ENCODE measurements around the gene CCNA1.

The CCNA1 gene

DNA sequence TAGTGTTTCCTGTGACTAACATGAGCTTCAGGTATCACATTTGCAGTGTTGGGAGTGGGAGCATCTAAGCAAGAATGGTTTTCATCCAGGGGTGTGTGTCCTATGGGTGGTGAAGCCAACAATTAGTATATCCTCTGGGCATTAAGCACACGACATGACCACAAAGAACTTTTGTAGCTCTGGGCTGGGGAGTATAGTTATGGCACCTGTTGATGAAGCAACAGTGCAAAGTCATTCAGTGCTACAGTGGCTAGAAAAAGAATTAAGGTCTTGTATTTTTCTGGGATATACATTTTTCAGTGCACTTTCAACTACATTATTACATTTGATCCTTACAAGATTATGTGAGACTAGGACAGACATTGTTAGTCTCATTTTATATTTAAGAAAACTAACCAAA, 21.8 kb downstream of the CCNA1 start:
- no peak for DNase-seq

DNA sequence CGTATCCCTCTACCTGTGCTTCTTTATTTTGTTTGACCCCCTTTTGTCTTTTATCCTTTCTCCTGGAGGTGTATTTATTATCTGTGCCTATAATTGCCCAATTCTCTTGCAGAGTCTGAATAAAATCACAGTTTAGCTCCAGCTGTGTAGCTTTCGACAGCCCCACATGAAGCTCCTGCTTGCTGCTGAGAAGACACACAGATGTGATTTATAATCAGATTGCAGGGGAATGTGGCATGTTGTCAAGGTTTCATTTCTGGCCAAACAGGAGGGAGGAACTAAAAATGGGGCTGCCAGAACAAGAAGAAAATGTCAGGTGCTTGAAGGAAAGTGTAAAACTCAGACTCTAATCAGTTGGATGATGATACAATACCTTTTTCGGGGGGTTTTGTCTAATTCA, 22.7 kb downstream of the CCNA1 start:
- DNase-seq, result no peak

DNA sequence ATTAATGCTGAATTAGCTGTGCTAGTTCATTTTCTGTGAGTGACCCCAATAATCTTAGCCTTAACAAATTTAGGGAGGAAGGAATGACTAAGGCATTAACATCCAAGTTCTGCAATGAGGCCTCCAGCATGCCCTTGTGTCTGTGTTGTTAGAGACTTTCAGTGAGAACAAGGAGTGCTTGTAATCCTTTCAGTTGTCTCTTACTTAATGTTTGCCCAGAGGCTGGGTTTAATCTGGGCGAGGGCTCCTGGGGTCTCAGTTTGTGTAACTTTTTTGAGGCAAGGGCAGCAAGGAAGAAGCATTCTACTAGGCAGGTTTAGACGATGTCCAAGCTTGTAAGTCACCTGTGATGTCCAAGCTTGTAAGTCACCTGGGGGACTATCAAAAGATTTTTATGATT, 24.3 kb downstream of the CCNA1 start:
- no peak for DNase-seq

DNA sequence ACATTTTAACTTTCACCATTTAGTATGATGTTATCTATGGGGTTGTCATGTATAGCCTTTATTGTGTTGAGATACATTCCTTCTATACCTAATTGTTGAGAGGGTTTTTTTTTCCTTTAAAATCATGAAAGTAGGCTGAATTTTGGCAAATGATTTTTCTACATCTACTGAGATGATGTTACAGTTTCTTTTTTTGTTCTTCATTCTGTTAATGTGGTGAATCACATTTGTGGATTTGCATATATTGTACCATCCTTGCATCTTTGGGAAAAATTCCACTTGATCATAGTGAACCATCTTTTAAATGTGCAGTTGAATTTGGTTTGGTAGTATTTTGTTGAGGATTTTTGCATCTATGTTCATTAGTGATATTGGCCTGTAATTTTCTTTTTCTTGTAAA, 29.2 kb downstream of the CCNA1 start:
- DNase-seq, result no peak

DNA sequence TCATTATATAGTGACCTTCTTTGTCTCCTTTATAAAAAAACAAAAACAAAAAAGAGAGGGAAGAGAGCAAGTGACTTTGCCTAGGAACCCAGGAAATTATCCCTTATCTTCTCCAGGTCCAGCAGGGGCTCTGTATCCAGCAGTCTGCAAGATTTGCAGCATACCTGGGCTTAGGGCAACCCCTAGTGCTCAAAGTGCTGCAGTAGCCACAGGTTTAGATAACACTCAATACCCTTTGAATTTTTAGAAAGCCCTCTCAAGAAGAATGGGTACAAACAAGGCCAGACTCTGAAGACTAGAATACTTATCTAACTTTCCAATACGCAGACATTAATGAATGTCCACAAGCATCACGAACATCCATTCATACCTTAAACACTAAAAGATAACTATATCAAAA, 43.2 kb downstream of the CCNA1 start:
- DNase-seq, result no peak

DNA sequence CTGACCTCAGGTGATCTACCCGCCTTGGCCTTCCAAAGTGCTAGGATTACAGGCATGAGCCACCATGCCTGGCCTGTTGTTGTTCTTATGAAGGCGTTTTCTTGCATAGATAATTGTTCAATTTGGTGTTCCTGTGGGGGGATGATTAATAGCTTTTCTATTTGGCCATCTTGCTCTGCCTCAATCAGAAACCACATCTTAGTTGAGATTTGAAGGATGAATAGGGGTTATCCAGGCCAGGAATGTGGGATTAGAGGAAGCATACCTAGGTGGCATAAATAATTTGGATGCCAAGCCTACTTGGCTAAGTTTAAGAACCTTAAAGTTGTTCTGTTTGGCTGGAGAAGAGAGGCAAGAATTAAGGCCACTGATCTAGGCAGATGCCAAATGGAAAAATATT, 44.4 kb downstream of the CCNA1 start:
- DNase-seq, result no peak

DNA sequence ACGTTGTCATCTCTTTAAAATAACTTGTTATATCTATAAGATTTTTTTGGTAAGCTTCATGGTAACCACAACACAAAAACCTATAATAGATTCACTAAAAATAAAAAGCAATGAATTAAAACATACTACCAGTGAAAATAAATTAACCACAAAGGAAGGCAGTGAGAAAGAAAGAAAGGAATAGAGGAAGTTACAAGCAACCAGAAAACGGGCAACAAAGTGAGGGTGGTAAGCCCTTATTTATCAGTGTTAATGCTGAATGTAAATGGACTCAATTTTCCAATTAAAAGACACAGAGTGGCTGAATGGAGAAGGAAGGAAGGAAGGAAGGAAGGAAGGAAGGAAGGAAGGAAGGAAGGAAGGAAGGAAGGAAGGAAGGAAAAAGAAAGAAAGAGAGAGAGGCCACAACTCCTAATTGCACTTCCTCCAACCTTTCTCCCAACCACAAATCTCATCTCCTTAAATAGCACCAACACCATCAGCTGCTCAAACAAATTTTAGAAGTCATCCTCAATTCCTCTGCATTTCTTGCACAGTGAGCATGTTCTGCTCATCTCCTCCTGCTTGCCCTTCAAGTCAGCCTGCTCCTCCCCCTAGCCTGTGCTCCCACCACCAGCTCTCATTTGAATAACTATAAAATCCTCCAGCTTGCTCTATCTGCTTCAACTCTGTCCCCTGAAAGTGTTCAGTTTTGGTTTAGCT, 48.6 kb downstream of the CCNA1 start:
- DNase-seq, result no peak

DNA sequence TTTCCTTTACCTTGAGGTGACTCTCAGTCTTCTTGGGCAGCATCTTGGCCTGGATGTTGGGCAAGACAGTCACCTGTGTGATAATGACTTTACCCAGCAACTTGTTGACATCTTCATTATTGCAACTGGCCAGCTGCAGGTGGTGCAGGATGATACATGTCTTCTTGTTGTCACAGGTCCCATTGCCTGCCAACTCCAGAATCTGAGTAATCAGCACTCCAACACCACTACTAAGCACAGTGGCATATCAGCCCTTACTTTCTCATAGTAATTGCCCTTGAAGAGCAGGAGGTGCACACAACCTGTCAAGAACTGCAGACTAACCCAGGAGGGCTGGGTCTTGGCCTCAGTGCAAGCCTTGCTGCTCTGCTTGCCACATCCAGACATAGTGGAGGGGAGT, 57.8 kb downstream of the CCNA1 start:
- DNase-seq, result no peak
